Activated naive CD8-positive, alpha-beta T cell treated with anti-CD3 and anti-CD28 coated beads, Interleukin-2, amount 10 ng/mL, durations not matched to agents 7 days and 5 days (primary cell): ENCODE data around the gene SYT5. TPM values are rescaled to one million over a fixed set of nuclear protein-coding genes. Genes with fewer than 3 reads are reported as not detected.
"Not testable (repeated sequence)": the region's sequence is repeated elsewhere in the genome, so short reads cannot be mapped to it uniquely, and the experiment has no call there.

Source experiments
- ATAC-seq: fragments of 150-1000 bp; cut with Tn5 transposase; one replicate; pipeline ENCODE4 v1.10.0; 2021; ENCODE audit warnings: low read depth, moderate library complexity
- POLR2A ChIA-PET: fragments of 350-600 bp; sonication (Branson Sonifier 250); formaldehyde crosslinking; loops from one replicate; lab custom pipeline; 2021; ENCODE audit warnings: antibody characterized with exemption; lab: Charles Lee
- DNase-seq: peaks from one replicate; pipeline ENCODE4 v3.0.0; 2021
- H3K27ac Mint-ChIP-seq: one replicate; pipeline ENCODE4 v1.8.0; 2022; ENCODE audit warnings: mild to moderate bottlenecking, mixed read lengths
- H3K27me3 Mint-ChIP-seq: one replicate; pipeline ENCODE4 v1.8.0; 2022; ENCODE audit warnings: mild to moderate bottlenecking, moderate library complexity, mixed read lengths
- H3K36me3 Mint-ChIP-seq: one replicate; pipeline ENCODE4 v1.8.0; 2021; ENCODE audit warnings: mild to moderate bottlenecking, mixed read lengths
- H3K4me1 Mint-ChIP-seq: one replicate; pipeline ENCODE4 v1.8.0; 2021; ENCODE audit warnings: mixed read lengths
- H3K4me3 Mint-ChIP-seq: one replicate; pipeline ENCODE4 v1.8.0; 2022; ENCODE audit warnings: mild to moderate bottlenecking, moderate library complexity, mixed read lengths
- H3K9me3 Mint-ChIP-seq: one replicate; pipeline ENCODE4 v1.8.0; 2021; ENCODE audit warnings: mixed read lengths
- total RNA-seq, 2 experiments: library from RNA; stranded (reverse); gene quantifications; one replicate each; pipeline ENCODE4 v1.2.3, GENCODE V29; 2021

SYT5 gene
- under 1 TPM in 1 of 2 experiments, not detected in 1; 0.39 TPM for total RNA-seq

DNA sequence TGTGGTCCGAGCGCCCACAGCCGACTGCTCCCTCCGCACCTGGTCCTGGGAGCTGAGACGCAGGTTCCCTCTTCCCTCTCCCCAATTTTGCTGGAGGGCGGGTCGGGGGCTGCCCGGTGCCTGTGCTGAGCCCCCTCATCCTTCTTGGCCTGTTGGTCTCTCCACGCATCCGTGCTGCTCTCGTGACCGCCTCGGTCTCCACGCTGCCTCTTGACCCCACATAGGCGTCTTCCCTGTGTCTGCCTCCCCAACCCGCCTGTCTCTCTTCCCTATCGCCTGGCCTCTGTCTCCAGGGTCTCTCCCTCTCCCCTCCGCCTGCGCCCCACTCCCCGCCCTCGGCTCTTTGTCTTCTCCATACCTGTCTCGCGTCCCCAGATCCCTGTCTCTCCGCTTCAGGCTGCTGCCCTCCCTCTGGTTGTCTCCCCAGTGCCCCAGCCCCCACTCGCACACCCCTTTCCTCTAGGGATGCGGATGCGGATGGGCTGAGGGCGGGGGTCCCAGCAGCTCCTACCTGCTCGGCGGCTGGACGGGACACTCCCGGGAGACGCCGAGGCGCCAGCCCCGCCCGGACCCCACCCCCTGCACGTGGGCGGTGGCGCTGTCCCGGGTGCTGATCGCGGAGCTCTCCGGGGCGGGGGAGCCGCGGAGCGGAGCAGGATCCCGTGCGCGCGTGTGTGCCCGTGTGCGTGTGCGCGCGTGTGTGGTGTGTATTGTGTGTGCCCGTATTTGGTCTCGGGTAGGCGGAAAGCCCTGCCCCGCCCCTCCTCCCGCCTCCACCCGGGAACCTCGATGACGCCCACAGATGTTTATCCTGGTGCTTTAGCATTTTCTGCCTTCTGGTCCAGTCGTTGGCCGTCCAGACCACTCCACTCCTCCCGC, at the start of gene SYT5:
TSS of gene SYT5 (minus strand) at position 684 of the 879 bp plus-strand sequence. CDS start 1,248 bp downstream, outside the sequence.
- H3K9me3 Mint-ChIP-seq: peaks cover 2% of the 10 kb centered on the region
- POLR2A ChIA-PET: interaction anchor here (0.9 to 2.3 kb wide), 4 partner anchors 75 to 228 kb away, joined by 3 to 6 read pairs (median 4); partner anchors contain the start of genes PPP6R1, TMEM238 and UBE2S

DNA sequence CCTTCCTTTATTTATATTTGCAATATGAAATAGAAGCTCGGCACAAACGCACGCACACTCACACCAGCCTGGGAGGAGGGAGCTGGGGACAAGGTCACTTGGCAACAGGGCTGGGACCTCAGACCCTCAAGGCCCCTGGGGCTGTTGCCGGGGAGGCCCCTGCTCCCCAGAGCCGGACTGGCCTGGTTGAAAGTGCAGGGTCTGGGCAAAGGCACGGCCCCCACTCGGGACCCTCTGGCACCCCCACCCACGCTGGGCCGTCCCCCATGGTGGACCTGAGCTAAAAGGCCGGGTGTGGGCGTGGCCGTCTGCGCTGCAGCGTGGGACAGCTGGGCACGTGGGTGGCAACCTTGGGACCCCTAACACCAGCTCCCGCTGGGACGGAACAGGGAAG, 49.7 kb upstream of the SYT5 start:
- peaks cover 3% of the 10 kb centered on the region for H3K4me1 Mint-ChIP-seq
- peaks cover 28% of the 10 kb centered on the region for H3K36me3 Mint-ChIP-seq

More for the DNA sequence above, at the start of gene SYT5:
- Mint-ChIP-seq H3K4me3 (peak within 1 kb of the TSS; percentile 75), H3K27ac (peak within 1 kb of the TSS; percentile 58), H3K36me3 (no peaks in the 10 kb centered on the region), H3K4me1 (peaks cover 29% of the 10 kb centered on the region), H3K27me3 (peaks cover 54% of the 10 kb centered on the region)
- peak; percentile 87 for DNase-seq
- ATAC-seq: peak; percentile 50

DNA sequence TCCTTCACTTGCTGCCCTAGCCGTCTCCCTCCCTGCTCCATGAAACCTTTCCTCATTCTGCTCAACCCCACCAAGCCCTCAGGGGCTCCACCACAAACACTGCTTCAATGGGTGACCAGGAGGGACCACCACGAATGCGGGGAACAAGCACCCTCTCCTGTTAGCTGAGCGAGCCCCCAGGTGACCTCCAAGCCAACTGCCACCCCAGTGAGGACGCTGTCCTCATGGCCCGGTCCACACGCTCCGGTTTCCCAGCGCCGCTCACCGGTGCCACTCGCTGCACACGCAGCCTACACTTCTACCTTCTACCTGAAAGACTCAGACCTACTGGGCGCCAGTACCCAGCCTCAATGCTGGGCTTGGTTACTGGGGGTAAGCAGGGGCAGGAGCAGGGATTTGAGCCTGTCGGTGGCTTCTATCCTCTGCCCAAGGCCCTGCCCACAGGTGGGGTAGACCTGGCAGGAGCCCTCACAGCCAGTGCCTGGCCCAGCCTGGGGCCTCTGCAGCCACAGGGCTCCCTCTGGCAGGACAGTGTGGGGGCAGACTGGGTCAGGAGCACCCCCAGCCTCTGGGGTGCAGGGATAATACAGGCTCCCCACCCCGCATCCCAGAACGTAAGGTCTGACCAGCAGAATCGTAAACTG, 49.2 kb upstream of the SYT5 start:
- H3K27me3 Mint-ChIP-seq: no peaks in the 10 kb centered on the region
- DNase-seq (no peak), ATAC-seq (no peak)
- H3K4me1 Mint-ChIP-seq: peaks cover 3% of the 10 kb centered on the region
- no peak overlapping the region for H3K27ac Mint-ChIP-seq
- H3K36me3 Mint-ChIP-seq: peaks cover 23% of the 10 kb centered on the region
- POLR2A ChIA-PET: interaction anchor here (1.0 kb wide), 1 partner anchor 18 kb away, joined by 3 read pairs; no protein-coding TSS in a partner anchor
- H3K9me3 Mint-ChIP-seq: no peaks in the 10 kb centered on the region
- H3K4me3 Mint-ChIP-seq: no peak overlapping the region

More for the DNA sequence above, 49.7 kb upstream of the SYT5 start:
- Mint-ChIP-seq H3K4me3 (no peak overlapping the region), H3K9me3 (no peaks in the 10 kb centered on the region), H3K27ac (no peak overlapping the region), H3K27me3 (no peaks in the 10 kb centered on the region)
- DNase-seq: no peak
- POLR2A ChIA-PET: interaction anchor here (0.6 to 1.0 kb wide), 2 partner anchors 15 to 18 kb away, joined by 3 read pairs; no protein-coding TSS in a partner anchor
- ATAC-seq: no peak

DNA sequence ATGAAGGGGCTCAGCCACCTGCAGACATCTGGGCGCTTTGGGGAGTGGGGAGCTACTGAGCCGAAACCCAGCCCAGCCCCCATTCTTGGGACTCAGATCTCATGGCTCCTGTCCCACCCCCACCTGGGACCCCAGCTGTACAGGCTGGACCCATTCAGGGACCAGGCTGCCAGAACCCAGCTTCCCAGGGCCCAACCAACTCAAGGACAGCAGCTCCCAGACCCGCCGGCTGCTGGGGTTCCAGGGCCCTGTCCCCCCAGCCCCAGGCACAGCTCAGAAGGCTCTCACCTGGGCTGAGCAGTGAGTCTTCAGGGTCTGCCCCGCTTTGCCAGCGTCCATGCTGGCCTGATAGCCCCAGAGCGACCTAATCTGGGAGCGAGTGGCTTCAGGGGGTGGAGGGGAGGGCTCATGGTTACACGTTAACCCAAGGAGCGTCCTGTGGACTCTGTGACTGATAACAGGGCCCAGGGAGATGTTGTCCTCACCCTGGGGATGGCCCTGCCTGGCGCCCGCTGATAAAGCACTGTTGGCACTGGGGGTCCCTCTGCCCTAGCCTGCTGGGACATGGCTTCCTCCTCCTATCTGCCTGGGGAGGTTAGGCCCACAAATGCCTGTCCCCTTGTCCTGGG, 48.4 kb upstream of the SYT5 start, which contains the start of gene TMEM86B:
TSS of gene TMEM86B (minus strand) at position 361 of the 629 bp plus-strand sequence. CDS start at position 339, 22 bp downstream.
- Mint-ChIP-seq H3K9me3 (no peaks in the 10 kb centered on the region), H3K4me1 (peaks cover 2% of the 10 kb centered on the region), H3K36me3 (peaks cover 21% of the 10 kb centered on the region), H3K4me3 (no peak within 1 kb of the TSS), H3K27ac (no peak within 1 kb of the TSS), H3K27me3 (no peaks in the 10 kb centered on the region)
- no peak for ATAC-seq
- POLR2A ChIA-PET: interaction anchor here (1.0 kb wide), 1 partner anchor 13 kb away, joined by 4 read pairs; no protein-coding TSS in a partner anchor
- DNase-seq: no peak

DNA sequence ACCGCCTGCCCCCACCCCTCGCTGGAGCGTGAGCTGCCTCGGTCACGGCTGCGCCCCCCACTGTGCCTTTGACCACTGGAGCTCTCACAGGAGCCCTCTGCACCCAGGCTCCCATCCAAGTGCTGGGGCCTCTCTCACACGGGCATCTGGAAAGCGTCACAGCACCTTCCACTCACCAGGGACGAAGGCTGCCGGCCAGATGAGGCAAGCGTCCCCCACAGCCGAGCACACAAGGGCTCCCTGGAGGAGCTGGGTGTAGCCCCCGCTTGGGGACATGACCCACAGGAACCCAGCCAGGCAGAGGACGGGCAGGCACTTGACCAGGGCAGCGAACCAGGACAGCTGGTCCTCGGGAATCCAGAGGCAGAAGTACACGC, 47.9 kb upstream of the SYT5 start:
- Mint-ChIP-seq H3K27ac (no peak overlapping the region), H3K27me3 (no peaks in the 10 kb centered on the region), H3K36me3 (peaks cover 22% of the 10 kb centered on the region), H3K4me1 (peaks cover 2% of the 10 kb centered on the region), H3K4me3 (no peak overlapping the region), H3K9me3 (no peaks in the 10 kb centered on the region)
- POLR2A ChIA-PET: interaction anchor here (1.0 kb wide), 1 partner anchor 12 kb away, joined by 4 read pairs; no protein-coding TSS in a partner anchor
- ATAC-seq (no peak), DNase-seq (no peak)

DNA sequence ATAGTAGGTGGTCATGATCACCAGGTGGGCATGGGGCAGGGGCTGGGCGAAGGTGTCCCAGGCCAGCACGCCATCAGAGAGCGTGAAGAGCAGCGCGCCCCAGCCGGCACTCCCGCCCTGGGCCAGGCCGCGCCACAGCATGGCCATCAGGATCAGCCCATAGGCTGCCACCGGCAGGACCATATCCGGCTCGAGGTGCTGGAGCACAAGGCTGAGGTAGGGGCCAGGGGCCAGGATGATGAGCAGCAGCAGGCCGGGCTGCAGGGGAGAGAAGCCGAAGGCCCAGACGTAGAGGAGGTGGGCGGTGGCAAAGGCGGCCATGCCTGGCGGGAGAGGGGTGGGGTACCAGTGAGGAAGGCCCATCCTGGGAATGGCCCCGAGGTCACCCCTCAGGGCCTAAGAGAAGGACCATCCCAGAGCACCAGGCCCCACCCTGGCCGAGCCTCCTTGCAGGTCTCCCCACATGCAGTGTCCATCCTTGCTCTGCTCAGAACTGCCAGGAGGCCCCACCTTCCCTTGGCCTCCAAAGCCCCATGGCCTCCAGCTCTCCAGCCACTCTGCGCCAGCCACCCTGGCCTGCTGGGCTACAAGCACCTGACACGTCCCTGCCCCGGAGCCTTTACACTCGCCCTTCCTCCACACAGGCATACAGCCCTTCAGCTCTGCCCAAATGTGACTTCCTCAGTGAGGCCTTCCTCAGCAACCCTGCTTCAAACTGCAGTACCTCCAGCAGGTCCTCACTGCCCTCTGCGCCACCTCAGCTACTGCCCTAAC, 47.3 kb upstream of the SYT5 start:
- DNase-seq: no peak
- no peak for ATAC-seq
- Mint-ChIP-seq H3K36me3 (peaks cover 24% of the 10 kb centered on the region), H3K9me3 (no peaks in the 10 kb centered on the region), H3K4me3 (no peak overlapping the region), H3K27ac (no peak overlapping the region), H3K27me3 (no peaks in the 10 kb centered on the region), H3K4me1 (peaks cover 2% of the 10 kb centered on the region)
- POLR2A ChIA-PET: interaction anchor here (1.0 kb wide), 1 partner anchor 12 kb away, joined by 4 read pairs; no protein-coding TSS in a partner anchor

DNA sequence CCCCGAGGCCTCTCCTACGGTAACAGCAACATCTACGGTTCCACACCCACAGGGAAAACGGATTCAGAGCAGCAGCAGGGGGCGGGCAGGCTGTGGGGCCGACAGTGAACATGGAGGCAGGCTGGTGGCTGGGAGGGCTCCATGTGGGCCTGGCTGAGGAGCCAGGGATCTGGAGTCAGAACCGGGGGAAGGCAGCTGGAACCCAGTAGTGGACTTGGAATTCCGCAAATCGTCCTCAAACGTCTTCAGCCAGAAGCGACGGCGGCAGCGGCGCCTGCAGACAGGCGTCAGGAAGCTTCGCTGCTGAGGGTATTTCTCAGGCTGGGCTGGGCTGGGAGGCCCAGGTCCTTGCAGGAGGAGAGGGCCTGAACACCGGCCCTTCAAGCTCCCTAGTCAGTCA, 46.7 kb upstream of the SYT5 start:
- DNase-seq: no peak
- H3K36me3 Mint-ChIP-seq: peaks cover 23% of the 10 kb centered on the region
- no peak overlapping the region for H3K4me3 Mint-ChIP-seq
- ATAC-seq: no peak
- H3K9me3 Mint-ChIP-seq: no peaks in the 10 kb centered on the region
- POLR2A ChIA-PET: no interaction called here
- H3K27ac Mint-ChIP-seq: no peak overlapping the region
- H3K27me3 Mint-ChIP-seq: no peaks in the 10 kb centered on the region
- H3K4me1 Mint-ChIP-seq: peaks cover 2% of the 10 kb centered on the region

DNA sequence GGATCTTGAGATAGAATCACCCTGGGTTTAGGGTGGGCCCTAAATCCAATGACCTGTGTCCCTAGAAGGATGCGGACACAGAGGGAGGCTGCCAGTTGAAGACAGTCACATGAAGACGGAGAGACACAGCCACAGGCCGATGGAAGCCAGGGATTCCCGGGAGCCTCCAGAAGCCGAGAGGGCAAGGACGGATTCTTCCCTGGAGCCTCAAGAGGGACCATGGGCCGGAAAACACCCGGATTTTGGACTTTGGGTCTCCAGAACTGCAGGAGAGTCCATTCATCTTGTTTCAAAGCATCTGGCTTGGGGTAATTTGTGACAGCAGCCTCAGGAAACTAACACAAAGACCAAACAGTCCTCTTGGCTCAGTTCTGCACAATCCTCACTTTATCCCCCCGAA, 46.2 kb upstream of the SYT5 start:
- Mint-ChIP-seq H3K36me3 (peaks cover 26% of the 10 kb centered on the region), H3K4me3 (no peak overlapping the region), H3K27ac (no peak overlapping the region), H3K4me1 (peaks cover 2% of the 10 kb centered on the region), H3K27me3 (no peaks in the 10 kb centered on the region), H3K9me3 (no peaks in the 10 kb centered on the region)
- DNase-seq (no peak), ATAC-seq (no peak)
- POLR2A ChIA-PET: no interaction called here

DNA sequence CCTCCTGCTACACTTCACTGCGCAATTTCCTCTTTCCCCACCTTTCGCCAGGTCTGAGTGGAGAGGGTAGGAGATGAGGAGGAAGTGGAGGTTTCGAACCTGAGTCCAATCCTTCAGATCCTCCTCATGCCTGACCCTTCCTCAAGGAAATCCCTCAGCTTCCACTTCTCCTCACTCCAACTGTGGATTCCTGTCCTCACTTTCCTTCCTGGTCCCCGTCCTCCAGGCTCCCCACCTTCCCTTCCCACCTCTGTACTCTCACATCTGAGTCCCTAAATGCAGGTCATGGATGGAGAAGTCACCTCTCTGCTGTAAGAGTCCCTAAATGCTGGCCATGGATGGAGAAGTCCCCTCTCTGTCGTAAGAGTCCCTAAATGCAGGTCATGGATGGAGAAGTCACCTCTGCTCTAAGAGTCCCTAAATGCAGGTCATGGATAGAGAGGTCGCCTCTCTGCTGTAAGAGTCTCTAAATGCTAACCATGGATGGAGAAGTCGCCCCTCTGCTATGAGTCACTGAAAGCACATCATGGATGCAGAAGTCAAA, 45.4 kb upstream of the SYT5 start:
- H3K4me1 Mint-ChIP-seq: peaks cover 2% of the 10 kb centered on the region
- ATAC-seq: no peak
- H3K4me3 Mint-ChIP-seq: no peak overlapping the region
- no peaks in the 10 kb centered on the region for H3K27me3 Mint-ChIP-seq
- peaks cover 1% of the 10 kb centered on the region for H3K9me3 Mint-ChIP-seq
- peaks cover 34% of the 10 kb centered on the region for H3K36me3 Mint-ChIP-seq
- no peak for DNase-seq
- H3K27ac Mint-ChIP-seq: no peak overlapping the region
- POLR2A ChIA-PET: no interaction called here

DNA sequence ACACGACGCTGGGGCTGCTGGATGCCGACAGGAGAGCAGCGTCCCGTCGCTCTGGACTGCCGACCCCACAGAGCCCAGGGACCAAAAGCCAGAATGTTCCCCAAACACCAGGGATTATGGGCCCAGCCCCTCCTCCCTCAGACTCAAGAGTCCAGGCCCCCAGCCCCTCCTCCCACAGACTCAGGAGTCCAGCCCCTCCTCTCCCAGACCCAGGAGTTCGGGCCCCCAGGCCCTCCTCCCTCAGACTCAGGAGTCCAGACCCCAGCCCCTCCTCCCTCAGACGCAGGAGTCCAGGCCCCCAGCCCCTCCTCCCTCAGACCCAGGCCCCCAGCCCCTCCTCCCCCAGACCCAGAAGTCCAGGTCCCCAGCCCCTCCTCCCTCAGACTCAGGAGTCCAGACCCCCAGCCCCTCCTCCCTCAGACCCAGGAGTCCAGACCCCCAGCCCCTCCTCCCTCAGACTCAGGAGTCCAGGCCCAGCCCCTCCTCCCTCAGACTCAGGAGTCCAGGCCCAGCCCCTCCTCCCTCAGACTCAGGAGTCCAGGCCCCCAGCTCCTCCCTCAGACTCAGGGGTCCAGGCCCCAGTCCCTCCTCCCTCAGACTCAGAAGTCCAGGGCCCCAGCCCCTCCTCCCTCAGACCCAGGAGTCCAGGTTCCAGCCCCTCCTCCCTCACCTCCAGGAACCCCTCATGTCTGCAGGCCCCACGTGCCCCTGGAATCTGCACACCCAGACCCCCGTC, 44.8 kb upstream of the SYT5 start:
- peaks cover 36% of the 10 kb centered on the region for H3K36me3 Mint-ChIP-seq
- H3K4me1 Mint-ChIP-seq, H3K27ac Mint-ChIP-seq, H3K9me3 Mint-ChIP-seq, DNase-seq, ATAC-seq, POLR2A ChIA-PET, H3K27me3 Mint-ChIP-seq, H3K4me3 Mint-ChIP-seq: not testable (repeated sequence)

DNA sequence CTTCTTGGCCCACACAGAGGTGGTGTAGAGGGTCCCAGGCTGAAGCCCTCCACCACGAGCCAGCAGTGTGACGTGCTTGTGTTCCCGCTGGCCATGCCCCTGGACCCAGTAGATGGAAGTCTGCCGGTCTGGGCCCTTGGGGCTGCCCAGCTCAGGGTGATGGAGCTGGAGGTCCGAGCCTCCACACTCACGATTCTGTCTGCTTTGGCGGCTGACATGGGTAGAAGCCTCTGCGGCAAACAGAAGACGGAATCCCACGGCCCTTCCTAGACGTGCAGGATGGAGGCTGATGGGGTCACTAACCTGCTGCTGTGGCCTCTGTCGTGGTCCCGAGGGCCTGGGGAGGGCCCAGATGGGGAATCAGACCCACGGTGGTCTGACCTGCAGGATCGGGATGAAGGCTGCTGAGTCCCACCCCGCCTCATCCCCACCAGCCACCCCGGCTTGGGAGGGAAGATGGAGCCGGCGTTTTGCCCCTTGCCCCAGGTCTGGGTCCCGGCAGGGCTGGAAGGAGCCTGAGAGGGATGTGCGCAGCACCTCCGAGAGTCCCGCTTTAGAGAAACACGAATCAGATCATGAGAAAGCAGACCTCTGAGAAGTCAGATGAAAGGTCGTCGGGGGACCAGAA, 44.1 kb upstream of the SYT5 start:
- ATAC-seq (no peak), DNase-seq (no peak)
- POLR2A ChIA-PET: no interaction called here
- Mint-ChIP-seq H3K27ac (no peak overlapping the region), H3K4me1 (peaks cover 2% of the 10 kb centered on the region), H3K27me3 (no peaks in the 10 kb centered on the region), H3K9me3 (peaks cover 1% of the 10 kb centered on the region), H3K36me3 (peaks cover 33% of the 10 kb centered on the region), H3K4me3 (no peak overlapping the region)
